NCI-H510A (cell line): Measurements from ENCODE around the gene TNFSF10.
"Not testable (repeated sequence)": the region's sequence is repeated elsewhere in the genome, so short reads cannot be mapped to it uniquely, and the experiment has no call there.

Experiments
- DNase-seq: peaks from one replicate; lab custom pipeline; 2025; lab: John Stamatoyannopoulos, UW

Gene TNFSF10

GRCh38 chr3:172522871-172523818 lies at the start of gene TNFSF10:
Gene TNFSF10 (minus strand): TSS chr3:172523430. CDS start chr3:172523384, 46 bp downstream.
- no peak for DNase-seq

GRCh38 chr3:172569128-172570008 lies 46.1 kb upstream of the TNFSF10 start:
- DNase-seq: no peak

DNA sequence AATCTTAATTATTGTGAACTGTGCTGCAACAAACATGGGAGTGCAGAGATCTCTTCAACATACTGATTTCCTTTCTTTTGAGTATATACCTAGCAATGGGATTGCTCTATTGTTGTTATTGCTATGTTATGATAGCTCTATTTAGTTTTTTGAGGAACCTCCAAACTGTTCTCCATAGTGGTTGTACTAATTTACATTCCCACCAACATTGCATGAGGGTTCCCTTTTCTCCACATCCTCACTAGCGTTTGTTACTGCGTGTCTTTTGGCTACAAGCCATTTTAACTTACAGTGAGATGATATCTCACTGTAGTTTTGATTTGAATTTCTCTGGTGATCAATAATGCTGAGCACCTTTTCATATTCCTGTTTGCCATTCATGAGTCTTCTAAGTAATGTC lies 45.5 kb upstream of the TNFSF10 start:
- no peak for DNase-seq

GRCh38 chr3:172566785-172567184 lies 43.6 kb upstream of the TNFSF10 start:
- DNase-seq: not testable (repeated sequence)

- no peak for DNase-seq
These were observed 41.3 kb upstream of the TNFSF10 start for GRCh38 chr3:172564499-172564898.

- DNase-seq: no peak
These were observed 39.9 kb upstream of the TNFSF10 start for GRCh38 chr3:172562871-172563865.

GRCh38 chr3:172561897-172562640 lies 38.8 kb upstream of the TNFSF10 start:
- DNase-seq: no peak

DNA sequence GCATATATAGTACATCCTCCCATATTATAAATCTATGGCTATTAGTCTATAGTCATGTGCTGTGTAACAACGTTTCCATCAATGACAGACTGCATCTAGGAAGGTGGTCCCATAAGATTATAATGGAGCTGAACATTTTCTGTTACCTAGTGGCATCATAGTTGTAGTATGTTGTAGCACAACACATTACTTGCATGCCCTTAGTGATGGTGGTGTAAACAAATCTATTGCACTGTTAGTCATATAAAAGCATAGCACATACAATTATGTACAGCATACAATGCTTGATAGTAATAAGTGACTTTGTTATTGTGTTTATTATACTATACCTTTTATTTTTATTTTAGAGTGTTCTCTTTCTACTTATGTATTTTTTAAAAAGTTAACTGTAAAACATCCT lies 37.4 kb upstream of the TNFSF10 start:
- no peak for DNase-seq

DNA sequence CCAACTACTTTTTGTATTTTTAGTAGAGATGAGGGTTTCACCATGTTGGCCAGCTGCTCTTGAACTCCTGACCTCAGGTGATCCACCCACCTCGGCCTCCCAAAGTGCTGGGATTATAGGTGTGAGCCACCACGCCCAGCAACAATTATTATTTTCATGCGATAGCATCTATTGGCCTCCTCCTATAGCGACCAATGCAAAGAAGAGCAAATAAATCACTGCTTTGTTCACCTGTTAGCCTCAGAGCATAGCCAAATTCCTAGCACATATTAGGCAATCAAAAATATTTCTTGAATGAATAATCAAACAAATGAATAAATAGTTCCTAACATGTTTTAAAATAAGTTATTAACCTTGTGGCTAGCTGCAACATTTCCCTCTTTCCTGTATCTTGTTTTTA lies 36.8 kb upstream of the TNFSF10 start:
- DNase-seq: no peak

DNA sequence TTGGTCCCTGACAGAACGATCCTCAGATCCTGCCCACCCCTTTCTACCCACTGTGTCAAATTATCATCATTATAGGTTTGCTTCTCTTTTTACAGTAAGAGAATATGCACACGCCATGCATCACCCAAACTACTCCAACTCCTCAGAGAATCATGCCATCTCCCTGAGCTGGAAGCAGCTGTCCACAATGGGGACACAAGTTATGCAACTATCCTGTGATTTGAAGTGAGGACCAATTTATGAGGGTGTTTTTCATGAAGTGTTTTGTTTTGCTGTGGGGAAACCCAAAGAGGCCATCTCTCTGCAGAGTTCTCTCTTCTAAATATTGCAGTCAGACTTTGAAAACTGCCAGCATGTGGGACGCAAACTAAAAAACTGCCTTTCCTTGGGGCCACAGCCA lies 35.8 kb upstream of the TNFSF10 start:
- no peak for DNase-seq

GRCh38 chr3:172557515-172558220 lies 34.4 kb upstream of the TNFSF10 start:
- no peak for DNase-seq

- DNase-seq: no peak
These were observed 30.5 kb upstream of the TNFSF10 start for GRCh38 chr3:172553526-172554252.

- no peak for DNase-seq
These were observed 29.4 kb upstream of the TNFSF10 start for GRCh38 chr3:172552607-172553006.

GRCh38 chr3:172551874-172552273 lies 28.6 kb upstream of the TNFSF10 start:
- no peak for DNase-seq

DNA sequence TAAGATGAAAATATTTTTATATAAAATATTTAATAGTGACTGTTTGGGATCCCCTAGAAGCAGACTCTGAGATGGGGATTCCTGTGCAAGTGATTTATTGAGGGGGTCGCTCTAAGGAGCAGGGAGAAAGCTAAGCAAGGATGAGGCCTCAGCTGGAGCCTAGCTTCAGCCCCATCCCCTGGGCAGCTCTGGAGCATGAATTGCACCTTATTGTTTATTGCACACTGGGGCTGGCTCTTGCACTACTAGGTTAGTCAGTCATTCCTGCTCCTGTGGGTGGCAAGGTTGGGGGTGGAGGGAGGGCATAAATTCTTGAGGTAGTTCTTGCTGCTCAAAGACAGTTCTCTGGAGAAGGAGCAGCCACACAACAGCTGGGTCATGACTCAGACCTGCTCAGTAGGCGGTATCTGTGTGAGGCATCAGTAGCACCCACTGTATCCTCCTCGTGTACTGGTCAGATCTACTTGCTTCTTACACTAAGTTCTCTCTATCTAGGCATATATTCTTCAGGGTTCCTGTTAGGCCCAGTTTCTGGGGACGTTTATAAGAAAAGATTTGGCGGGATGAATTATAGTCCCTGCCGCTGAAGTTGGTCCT lies 27.2 kb upstream of the TNFSF10 start:
- DNase-seq: no peak

GRCh38 chr3:172549144-172549543 lies 25.9 kb upstream of the TNFSF10 start:
- no peak for DNase-seq

DNA sequence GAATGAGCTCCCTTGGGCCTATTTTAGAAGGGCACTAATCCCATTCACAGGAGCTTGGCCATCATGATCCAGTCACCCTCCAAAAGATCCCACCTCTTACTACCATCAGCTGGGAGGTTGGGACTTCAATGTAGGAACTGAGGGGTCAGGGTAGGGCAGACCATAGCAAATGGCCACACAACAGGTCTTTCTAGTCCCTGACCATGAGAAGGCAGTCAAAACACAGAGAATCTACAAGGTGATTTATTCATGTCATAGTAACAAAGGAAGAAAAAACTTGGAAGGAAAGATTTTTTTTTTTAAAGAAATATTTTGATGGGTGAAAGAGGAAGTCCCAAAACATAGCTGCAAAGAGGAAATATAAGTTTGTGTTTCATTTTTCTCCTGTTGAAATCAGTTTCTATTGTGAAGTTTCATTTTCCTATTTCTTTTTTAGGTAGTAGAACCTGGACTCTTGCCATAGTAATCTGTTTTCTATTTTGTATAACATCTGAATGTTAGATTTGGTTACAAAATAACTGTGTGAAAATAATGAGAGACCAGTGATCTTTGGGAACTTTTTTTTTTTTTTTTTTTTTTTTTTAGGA lies 23.5 kb upstream of the TNFSF10 start:
- DNase-seq: no peak

DNA sequence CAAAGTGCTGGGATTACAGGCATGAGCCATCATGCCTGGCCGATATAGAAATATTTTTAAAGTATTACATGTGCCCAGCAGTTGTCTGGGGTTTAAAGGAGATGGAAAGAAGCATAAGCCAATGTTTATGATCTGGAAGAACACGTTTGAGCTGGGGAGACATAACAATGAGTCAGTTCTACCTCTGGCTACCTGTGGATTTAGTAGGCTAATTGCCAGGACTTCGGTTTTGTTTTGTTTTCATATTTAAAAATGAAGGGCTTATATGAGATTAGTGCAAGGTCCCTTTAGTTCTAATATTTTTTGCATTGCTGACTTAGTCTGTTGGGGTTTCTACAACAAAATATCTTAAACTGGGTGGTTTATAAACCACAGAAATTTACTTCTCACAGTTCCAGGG lies 22.9 kb upstream of the TNFSF10 start:
- no peak for DNase-seq

- DNase-seq: no peak
These were observed 21.2 kb upstream of the TNFSF10 start for GRCh38 chr3:172544404-172544803.
